T-helper 22 cell (primary cell): ENCODE measurements around the gene PPT2.
"Not testable (repeated sequence)": the region's sequence is repeated elsewhere in the genome, so short reads cannot be mapped to it uniquely, and the experiment has no call there.

Experiments used
- DNase-seq: peaks from one replicate; pipeline ENCODE4 v3.0.0-alpha.2; 2020; ENCODE audit warnings: low read depth

PPT2 gene

DNA sequence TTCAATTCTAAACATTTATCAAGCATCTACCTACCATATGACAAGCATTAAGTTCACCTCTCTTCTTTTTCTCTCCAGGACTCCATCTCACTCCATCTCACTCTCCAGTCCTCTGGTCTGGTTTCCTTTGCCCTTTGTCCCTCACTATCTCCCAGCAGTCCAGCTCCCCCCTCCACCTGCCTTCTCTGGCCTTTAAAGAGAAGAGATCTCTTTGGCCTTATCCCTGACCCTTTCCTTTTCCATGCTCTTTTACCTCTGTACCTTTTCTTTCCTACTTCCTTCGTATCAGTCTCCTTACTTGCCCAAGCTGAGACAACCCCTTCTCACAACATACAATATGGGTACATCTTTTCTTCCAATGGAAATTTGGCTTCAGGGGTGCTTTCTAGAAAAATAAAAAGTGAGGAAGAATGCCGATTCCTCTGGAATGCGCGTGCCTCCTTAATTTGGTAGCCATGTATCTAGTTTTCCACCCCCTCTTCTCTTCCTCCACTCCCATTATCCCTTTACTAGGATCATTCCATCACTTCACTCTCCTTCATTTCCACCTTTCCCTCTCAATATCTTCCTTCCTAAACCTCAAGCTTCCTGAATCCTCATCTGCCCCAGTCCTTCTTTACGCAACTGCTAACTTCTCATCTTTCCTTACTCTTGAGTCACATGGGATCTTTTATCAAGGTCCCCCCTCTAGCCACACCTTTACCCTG is 22.7 kb downstream of the PPT2 start:
- DNase-seq = no peak

GRCh38 chr6:32177183-32177787 is 23.3 kb downstream of the PPT2 start:
- DNase-seq = no peak

DNA sequence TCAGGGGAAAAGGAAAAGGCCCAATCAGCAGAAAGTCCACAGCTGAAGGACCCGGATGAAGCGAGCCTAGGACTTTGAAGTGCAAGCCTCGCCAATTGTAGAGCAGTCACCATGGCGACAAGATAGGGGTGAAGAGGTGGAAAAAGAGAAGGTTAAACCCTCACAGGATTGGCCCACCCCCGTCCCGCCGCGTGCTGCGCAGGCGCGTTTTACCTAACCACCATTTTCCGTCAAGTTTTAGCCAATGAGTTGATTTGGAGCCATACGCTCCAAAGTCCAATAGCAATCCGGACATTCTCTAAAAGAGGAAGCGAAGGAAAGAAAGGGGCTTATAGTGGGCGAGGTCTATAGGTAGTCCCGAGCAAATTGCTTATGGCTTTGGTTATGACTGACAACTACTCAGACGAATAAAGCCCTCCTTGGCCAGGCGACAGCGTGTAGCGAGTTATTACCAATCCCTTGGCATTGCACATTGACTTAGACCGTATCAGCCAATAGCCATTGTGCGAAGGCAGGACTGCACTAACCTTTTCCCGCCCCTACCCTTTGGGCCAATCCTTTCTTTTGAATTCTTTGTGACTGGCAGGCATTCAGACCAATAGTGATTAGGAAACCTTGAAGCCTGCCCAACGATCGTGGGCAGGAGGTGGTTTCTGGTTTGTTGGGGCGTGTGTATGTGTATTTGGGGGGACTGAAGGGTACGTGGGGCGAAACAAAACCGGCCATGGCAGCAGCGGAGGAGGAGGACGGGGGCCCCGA is 24.0 kb downstream of the PPT2 start, which contains the start of gene RNF5:
Gene RNF5, plus strand, starts transcription at position 618 of the 759 bp plus-strand sequence. Its CDS starts 107 bp downstream, at position 725.
- DNase-seq = peak; percentile 95

GRCh38 chr6:32178547-32179440 is 24.9 kb downstream of the PPT2 start:
- DNase-seq = no peak

- no peak for DNase-seq
Measured at GRCh38 chr6:32179766-32180405, 25.9 kb downstream of the PPT2 start.

DNA sequence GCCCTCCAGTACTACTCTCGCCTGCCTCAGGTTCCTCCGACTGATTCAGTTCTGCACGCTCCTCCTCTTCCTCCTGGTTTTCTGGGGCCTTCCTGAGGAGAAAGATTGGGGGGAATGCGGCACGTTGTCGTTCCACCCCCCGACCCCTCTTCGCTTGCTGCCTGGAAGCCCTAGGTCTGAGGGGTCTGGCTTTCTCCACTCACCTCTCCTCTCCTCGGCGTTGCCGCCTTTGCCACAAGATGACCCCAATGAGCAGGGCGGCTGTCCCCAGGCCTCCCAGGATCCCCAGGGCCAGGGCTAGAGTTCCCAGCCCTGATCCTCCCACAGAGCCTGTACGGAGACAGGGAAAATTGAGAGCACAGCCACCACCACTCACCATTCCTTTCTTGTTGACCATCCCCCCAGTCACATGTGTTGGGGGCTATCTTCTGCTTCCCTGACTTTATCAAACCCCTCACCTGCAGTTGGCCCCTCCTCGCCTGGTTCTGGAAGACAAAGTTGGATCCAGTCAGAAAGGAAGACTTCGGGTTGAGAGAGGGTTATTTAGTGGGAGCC is 27.3 kb downstream of the PPT2 start:
- DNase-seq = no peak

DNA sequence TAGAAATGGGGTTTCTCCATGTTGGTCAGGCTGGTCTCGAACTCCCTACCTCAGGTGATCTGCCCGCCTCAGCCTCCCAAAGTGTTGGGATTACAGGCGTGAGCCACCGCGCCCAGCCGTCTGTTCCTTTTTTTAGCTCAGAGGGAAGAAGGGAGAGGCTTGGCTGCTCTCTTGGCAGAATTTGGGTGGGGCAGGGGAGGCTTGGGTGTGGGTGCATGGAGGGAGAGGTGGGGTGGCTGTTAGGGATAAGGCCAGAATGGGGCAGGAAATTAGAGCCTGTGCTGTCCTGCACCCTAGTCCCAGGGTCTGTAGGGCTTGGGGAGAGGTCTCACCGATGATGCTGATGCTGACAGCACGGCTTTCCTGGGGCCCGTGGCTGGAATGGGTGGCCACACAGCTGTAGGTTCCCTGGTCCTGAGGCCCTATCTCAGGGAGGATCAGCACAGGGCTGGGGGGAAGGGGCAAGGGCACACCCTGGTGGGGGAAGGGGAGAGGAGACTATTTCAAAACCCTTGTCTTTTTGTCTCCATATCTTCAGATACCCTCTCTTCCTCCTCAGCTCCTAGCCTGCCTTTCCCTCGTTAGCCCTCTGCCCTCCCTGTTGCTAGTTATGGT is 28.1 kb downstream of the PPT2 start:
- no peak for DNase-seq

DNA sequence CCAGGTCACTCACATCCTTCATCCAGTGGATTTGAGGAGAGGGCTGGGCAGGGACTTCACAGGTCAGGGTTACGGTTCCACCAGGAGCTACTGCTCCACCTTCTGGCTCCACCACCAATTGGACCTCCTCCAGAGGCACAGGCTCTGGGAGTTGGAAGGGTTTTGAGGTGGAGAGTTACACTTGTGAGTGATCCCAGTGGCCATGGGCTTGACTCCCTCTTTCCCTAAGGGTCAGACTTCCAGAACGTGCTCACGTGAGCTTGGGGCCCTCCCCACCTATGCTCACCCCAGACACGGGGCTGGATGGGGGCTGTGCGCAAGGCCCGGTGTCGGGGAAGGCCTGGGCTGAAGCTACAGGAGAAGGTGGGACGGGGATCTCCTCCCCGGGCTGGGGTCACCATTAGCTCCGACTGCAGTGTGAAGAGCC is 28.6 kb downstream of the PPT2 start:
- DNase-seq = no peak

GRCh38 chr6:32183030-32183429 is 29.1 kb downstream of the PPT2 start:
- DNase-seq = no peak

- no peak for DNase-seq
Measured at GRCh38 chr6:32183483-32184083, 29.6 kb downstream of the PPT2 start.

DNA sequence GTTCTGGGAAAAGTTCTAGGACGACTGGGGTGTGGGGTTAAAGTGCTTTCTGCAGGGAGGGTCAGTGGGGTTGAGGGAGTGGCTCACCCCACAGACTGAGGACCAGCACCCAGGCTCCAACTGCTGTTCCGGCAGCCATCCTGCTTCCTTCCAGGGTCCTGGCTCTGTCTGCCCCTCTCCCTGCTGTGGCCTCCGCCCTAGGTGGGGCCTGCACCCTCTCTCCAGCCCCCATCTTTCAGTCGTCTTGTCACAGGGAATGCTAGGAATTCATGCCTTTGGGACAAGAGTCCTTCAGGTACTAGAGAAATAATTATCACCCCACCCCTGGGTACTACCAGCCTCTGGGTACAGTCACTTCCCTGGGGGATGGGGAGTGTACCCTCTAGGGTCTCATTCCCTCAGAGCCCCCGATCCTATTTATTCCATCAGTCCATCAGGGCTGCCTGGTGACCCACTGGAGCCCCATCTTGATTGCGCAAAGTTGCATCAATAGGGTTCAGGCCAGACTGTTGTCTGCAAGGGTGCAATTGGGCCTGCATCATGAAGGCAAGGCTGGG is 30.2 kb downstream of the PPT2 start, which contains the start of gene AGER:
Gene AGER, minus strand, starts transcription at position 170 of the 557 bp plus-strand sequence. Its CDS starts 31 bp downstream, at position 139.
- no peak for DNase-seq

- peak; percentile 63 for DNase-seq
Measured at GRCh38 chr6:32185681-32186131, 31.8 kb downstream of the PPT2 start.

GRCh38 chr6:32186151-32186840 is 32.4 kb downstream of the PPT2 start:
- DNase-seq = not testable (repeated sequence)

- DNase-seq = no peak
Measured at GRCh38 chr6:32187009-32187709, 33.2 kb downstream of the PPT2 start.

DNA sequence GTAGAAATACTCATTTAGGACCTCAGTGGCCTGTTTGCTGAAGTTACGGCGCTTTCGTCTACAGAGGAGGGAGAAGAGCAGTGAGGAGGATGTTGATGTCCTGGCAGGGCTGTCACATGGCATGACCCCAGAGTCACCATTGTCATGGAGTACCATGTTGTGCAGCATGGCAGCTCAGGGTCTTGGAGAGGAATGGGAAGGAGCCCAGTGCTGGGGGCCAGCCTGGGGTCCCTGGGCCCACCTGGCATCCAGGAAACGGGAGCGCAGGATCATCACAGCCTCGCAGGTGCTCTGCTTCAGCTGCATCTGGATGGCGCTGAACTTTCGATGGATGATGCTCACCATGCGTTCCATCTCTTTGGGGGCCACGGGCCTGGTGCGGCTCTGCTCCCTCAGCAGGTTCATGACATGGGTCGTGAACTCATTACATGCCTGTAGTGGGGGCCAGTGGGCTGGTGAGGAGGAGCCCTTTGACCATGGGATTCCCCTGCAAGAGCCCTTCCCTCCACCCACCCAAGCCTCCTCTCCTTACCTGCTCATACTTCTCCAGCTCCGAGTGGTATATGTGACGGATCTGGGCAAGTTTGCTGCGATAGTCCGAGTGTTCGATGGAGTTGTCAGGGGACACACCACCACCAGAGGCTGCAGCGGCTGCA is 33.9 kb downstream of the PPT2 start:
- DNase-seq = not testable (repeated sequence)

GRCh38 chr6:32188381-32189068 is 34.6 kb downstream of the PPT2 start:
- DNase-seq = no peak

GRCh38 chr6:32189069-32189741 is 35.3 kb downstream of the PPT2 start:
- no peak for DNase-seq
